GM12892 (cell line): ENCODE measurements around the gene CTNNA3.

Source experiments
- POLR2A ChIP-seq: IDR thresholded peaks from 2 replicates; pipeline ENCODE4 v1.6.1; 2011; ENCODE audit warnings: low read depth, low read length, control low read depth
- POLR2AphosphoS5 ChIP-seq: IDR thresholded peaks from 2 replicates; pipeline ENCODE4 v1.6.1; 2011; ENCODE audit warnings: low read depth, low read length, control low read depth
- TAF1 ChIP-seq: IDR thresholded peaks from 2 replicates; pipeline ENCODE4 v1.6.1; 2011; ENCODE audit warnings: low read depth, mild to moderate bottlenecking, control low read depth, low read length, borderline replicate concordance

- TF ChIP-seq POLR2A (no peak), POLR2AphosphoS5 (no peak), TAF1 (no peak)
Measured at GRCh38 chr10:66337211-66337610, 1358.8 kb downstream of the CTNNA3 start.
